Measurements from ENCODE around the gene SFTA2. TPM values are rescaled to one million over a fixed set of nuclear protein-coding genes. Genes with fewer than 3 reads are reported as not detected.
"Not testable (repeated sequence)": the region's sequence is repeated elsewhere in the genome, so short reads cannot be mapped to it uniquely, and the experiment has no call there.

Gene SFTA2
- total RNA-seq, 1 experiment from 2014 or later, result not detected

- Histone ChIP-seq H4K20me1 (ENCODE audit: insufficient read depth) (no peaks in the 10 kb centered on the region), H2AFZ (ENCODE audit: low read depth, low read length, poor library complexity, severe bottlenecking) (no peak overlapping the region), H3K27ac (ENCODE audit: low read depth, low read length) (no peak overlapping the region), H3K9me2 (ENCODE audit: insufficient read depth) (no peaks in the 10 kb centered on the region), H3K27me3 (ENCODE audit: insufficient read depth, low read length) (no peaks in the 10 kb centered on the region), H3K79me2 (ENCODE audit: insufficient read depth, low read length) (no peaks in the 10 kb centered on the region), H3K4me2 (ENCODE audit: low read length) (no peak overlapping the region), H3K36me3 (ENCODE audit: control insufficient read depth in 1 of 2, insufficient read depth in 2 of 2, low read length in 2 of 2) (peaks cover 7 to 16% of the 10 kb centered on the region in 2 experiments; a peak in 2 of 4 replicates), H3K9me3 (ENCODE audit: control insufficient read depth in 1 of 2, insufficient read depth in 1 of 2, low read depth in 1 of 2, low read length in 2 of 2) (no peaks in the 10 kb centered on the region), H3K4me1 (ENCODE audit: control insufficient read depth in 1 of 2, insufficient read depth in 2 of 2, low read length in 2 of 2) (peaks cover 3 to 8% of the 10 kb centered on the region in 2 experiments; a peak in 3 of 4 replicates), H3K4me3 (replicated peaks in 1 of 2; ENCODE audit: low read depth in 1 of 2, low read length in 2 of 2) (no peak overlapping the region), H3K9ac (ENCODE audit: low read length) (no peak overlapping the region)
- intact Hi-C loops (cut with micrococcal nuclease), result no loop called here
- CTCF ChIA-PET, result no interaction called here
- RAD21 ChIA-PET (ENCODE audit: low non-redundant PET in 1 of 2, low total read pairs in 2 of 2, uncharacterized antibody in 2 of 2, unreplicated experiment in 2 of 2), result no interaction called here
- ATAC-seq (no peak), DNase-seq (ENCODE audit: low read depth, low spot score) (no peak)
- POLR2A ChIA-PET, result no interaction called here
- BruUV-seq (replicated peaks), result no TSS peak
- TF ChIP-seq EGR1 (IDR thresholded peaks at IDR 0.05; ENCODE audit: low read depth) (no peak), SIN3A (IDR thresholded peaks at IDR 0.05; ENCODE audit: low read depth) (no peak), SRF (IDR thresholded peaks at IDR 0.05; ENCODE audit: low read depth) (no peak), ZNF274 (IDR thresholded peaks at IDR 0.05; ENCODE audit: low read depth, low read length) (no peak), EZH2 (IDR thresholded peaks at IDR 0.05) (no peak), MAX (IDR thresholded peaks at IDR 0.05) (no peak)
These were observed 29.3 kb downstream of the SFTA2 start for GRCh38 chr6:30902709-30903108.

DNA sequence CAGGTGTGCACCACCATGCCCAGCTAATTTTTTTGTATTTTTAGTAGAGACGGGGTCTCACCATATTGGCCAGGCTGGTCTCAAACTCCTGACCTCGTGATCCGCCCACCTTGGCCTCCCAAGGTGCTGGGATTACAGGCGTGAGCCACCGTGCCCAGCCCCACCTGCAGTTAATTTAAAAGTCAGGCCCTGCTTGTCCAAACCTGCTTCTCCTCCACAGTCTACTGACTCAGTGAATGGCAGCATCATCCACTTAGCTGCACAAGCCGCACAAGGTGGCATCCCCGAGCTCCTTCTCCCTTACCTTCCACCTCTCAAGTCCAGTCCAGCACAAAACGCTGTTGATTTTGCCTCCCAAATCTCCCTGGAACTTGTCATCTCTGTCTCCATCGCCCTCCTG, 29.8 kb downstream of the SFTA2 start:
- intact Hi-C loops (cut with micrococcal nuclease); BruUV-seq (replicated peaks); H3K4me2 ChIP-seq (ENCODE audit: low read length); H3K4me1 ChIP-seq (ENCODE audit: control insufficient read depth in 1 of 2, insufficient read depth in 2 of 2, low read length in 2 of 2); H3K4me3 ChIP-seq (replicated peaks in 1 of 2; ENCODE audit: low read depth in 1 of 2, low read length in 2 of 2); H3K9me3 ChIP-seq (ENCODE audit: control insufficient read depth in 1 of 2, insufficient read depth in 1 of 2, low read depth in 1 of 2, low read length in 2 of 2); H3K9ac ChIP-seq (ENCODE audit: low read length); POLR2A ChIA-PET; H3K27me3 ChIP-seq (ENCODE audit: insufficient read depth, low read length); H3K9me2 ChIP-seq (ENCODE audit: insufficient read depth); H2AFZ ChIP-seq (ENCODE audit: low read depth, low read length, poor library complexity, severe bottlenecking); H3K27ac ChIP-seq (ENCODE audit: low read depth, low read length); DNase-seq (ENCODE audit: low read depth, low spot score); ATAC-seq; RAD21 ChIA-PET (ENCODE audit: low non-redundant PET in 1 of 2, low total read pairs in 2 of 2, uncharacterized antibody in 2 of 2, unreplicated experiment in 2 of 2); H3K79me2 ChIP-seq (ENCODE audit: insufficient read depth, low read length); H4K20me1 ChIP-seq (ENCODE audit: insufficient read depth): not testable (repeated sequence)
- CTCF ChIA-PET, result interaction anchor here (0.7 kb wide), 1 partner anchor 176 kb away, joined by 3 read pairs; no protein-coding TSS in a partner anchor
- peaks cover 11 to 20% of the 10 kb centered on the region in 2 experiments; a peak in 3 of 4 replicates for H3K36me3 ChIP-seq (ENCODE audit: control insufficient read depth in 1 of 2, insufficient read depth in 2 of 2, low read length in 2 of 2)
